Measurements from ENCODE around the gene RELA.
"Not testable (repeated sequence)": the region's sequence is repeated elsewhere in the genome, so short reads cannot be mapped to it uniquely, and the experiment has no call there.

Gene RELA

DNA sequence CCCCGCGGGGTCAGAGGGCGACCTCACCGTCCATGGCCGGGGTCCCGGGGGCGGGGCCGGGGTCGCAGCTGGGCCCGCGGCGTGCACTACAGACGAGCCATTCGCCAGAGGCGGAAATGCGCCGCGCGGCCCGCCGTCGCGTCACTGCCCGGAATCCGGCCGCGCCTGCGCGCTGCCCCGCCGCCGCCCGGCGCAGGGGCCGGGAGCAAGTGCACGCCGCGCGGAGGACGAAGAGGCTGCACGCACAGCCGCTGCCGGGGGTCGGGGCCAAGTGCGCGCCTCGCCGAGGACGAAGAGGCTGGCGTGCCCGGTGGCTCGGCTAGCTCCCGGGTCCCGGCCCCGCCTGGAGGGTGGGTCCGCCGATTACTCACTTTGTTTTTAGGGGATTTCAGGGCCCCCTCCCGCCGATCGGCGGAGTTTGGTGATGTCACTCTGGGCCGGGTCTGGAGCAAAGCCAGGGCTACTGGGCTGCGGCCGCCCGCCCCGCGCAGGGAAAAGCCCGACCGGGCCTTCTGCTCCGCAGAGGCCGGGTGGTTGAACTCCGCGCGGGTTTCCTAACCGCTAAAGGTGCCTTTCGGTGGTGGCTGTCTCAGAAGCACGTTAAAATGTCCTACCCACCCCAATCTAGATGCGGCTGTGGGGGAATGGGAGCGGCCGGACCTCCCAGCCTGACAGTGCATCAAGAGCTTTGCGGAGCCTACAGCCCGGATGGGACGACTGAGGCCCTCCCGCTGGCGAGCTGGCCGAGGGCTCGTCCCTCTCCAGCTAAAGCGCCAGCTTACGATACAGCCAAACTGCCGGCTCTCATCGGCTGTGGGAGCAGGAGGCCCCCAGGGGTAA is at the start of gene RELA:
RELA (minus strand) TSS at position 118 of the 840 bp plus-strand sequence; CDS start at position 34, 84 bp downstream.
- peak; percentile 87 for DNase-seq

DNA sequence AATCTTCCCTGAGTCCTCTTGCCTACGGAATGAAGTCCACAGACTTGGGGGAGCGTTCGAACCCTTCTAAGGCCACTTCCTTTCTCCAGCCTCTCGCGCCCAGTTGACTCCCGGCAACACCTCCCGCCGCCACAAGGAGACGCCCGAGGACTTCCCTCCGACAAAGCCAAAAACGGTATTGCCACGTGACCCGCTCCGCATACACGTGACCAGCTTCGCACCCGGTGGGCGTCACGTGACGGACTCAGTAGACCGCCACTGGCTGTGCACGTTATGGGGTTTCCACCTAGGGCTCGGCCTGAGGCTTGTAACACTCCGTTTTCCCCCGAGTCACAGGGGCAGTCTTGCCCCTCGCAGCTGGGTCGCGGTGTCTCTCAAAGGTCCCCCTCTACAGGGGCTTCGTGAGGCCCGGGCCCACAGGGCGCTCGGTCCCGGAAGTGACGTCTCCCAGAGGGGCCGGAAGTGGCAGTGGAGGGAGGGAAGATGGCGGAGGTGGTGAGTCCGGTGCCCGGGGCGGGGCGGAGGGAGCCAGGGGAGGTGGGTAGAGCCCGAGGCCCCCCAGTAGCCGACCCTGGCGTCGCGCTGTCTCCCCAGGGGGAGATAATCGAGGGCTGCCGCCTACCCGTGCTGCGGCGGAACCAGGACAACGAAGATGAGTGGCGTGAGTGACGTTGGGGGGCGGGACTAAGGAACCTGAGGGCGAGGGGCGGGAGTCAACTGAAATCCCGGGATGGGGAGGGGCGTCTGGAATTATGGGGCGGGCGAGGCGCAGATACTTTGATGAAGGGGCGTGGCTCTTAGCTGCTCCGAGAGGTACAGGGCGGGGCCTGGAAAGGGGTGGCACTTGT is 49.3 kb upstream of the RELA start, which contains the start of gene KAT5:
KAT5 (plus strand) TSS at position 468 of the 848 bp plus-strand sequence; CDS start at position 484, 16 bp downstream.
- peak; percentile 98 for DNase-seq

GRCh38 chr11:65710421-65710820 is 47.7 kb upstream of the RELA start:
- no peak for DNase-seq

GRCh38 chr11:65709661-65710060 is 46.9 kb upstream of the RELA start:
- DNase-seq, result no peak

DNA sequence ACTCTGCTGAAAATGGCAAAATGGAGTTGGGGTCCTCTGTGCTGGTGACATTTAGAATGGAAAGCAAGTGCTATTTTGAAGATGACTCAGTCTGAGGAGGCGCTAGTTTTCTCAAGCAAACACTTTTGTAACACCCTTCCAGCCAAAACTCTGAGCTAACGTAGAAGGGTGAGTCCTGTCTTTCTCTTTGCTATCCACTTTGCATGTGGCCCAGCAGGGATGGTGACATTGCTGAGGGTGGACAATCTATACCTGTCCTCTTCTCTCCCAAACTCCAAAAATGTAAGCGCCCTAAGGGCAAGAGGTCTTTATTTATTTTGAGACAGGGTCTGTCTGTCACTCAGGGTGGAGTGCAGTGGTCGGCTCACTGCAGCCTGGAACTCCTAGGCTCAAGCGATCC is 45.7 kb upstream of the RELA start:
- no peak for DNase-seq

- not testable (repeated sequence) for DNase-seq
Measured at GRCh38 chr11:65707002-65707401, 44.3 kb upstream of the RELA start.

DNA sequence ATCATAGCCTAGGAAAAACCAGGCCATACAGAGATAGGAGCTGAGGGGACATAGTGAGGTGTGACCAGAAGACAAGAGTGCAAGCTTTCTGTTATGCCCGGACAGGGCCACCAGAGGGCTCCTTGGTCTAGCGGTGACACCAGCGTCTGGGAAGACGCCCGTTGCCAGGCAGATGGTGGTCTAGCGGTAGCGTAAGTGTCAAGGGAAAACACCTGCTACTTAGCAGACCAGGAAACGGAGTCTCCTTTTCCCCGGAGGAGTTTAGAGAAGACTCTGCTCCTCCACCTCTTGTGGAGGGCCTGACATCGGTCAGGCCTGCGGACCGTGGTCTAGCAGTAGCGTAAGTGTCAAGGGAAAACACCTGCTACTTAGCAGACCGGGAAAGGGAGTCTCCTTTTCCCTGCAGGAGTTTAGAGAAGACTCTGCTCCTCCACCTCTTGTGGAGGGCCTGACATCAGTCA is 43.6 kb upstream of the RELA start:
- DNase-seq, result peak; percentile 17

DNA sequence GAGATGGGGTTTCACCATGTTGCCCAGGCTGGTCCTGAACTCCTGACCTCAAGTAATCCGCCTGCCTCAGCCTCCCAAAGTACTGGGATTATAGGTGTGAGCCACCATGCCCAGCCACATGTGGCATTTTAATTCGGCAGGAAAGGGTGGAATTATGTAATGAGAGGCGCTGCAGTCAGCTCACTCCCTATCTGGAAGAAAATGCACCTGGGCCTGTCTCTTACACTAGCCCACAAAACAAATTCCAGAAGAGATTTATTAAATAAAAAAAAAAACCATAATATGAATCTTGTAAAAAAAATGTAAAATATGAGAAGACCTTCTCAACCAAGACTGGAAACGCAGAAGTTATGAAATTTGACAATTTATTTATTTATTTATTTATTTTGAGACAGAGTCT is 41.1 kb upstream of the RELA start:
- DNase-seq, result no peak

DNA sequence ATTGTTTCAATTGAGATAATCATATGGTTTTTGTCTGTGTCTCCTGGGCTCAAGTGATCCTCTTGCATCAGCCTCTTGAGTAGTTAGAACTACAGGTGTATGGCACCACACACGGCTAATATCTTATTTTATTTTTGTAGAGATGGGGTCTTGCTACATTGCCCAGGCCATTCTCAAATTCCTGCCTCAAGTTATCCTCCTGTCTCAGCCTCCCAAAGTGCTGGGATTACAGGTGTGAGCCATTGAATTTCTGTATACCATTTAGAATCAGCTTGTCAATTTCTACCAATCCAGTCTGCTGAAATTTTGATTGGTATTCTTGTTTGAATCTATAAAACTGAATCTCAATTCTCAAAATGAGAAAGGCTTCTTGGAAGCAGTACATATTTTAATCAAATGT is 39.0 kb upstream of the RELA start:
- no peak for DNase-seq

DNA sequence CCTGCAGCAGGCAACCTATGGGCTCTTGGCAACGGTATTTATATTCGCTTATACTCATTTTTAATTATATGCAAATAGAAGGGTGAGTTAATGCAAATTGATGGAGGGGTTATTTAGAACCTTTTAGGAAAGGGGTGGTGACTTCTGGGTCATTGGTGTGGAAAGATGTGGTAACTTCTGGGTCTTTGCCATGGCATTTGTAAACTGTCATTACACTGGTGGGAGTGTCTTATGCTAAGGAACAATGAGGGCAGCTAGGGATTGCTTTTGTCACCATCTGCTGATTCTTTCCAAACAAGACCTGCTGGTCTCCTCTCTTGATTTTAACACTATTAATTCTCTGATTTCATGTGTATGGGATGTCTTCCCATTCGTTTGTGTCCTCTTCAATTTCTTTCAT is 37.7 kb upstream of the RELA start:
- no peak for DNase-seq

DNA sequence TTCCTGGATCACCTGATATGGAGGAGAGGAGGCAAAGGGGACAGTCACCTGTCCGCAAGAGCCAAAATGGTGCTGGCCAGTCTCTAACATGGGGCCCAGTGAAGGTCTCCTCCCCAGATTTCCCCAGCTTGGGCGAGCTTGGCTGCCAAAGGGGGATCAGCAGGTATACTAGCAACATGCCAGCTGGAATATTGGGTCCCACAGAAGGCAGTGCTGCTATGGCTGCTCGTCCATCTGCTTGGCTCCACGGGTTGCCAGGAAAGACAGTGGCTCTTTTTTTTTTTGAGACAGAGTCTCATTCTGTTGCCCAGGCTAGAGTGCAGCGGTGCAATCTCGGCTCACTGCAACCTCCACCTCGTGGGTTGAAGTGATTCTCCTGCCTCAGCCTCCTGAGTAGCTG is 36.6 kb upstream of the RELA start:
- no peak for DNase-seq

DNA sequence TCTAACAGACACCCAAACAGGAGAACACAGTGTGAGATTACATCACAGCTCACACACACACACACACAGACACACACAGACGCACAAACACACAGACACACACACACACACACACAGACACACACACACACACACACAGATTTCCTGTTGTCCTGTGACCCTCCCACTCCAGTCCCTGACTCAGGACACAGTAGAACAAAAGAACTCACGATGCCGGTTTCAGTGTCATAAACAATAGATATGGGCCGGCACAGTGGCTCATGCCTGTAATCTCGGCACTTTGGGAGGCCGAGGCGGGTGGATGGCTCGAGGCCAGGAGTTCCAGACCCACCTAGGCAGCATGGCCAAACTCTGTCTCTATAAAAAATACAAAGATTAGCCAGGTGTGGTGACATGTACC is 35.5 kb upstream of the RELA start:
- DNase-seq, result no peak

- no peak for DNase-seq
Measured at GRCh38 chr11:65696802-65697552, 34.3 kb upstream of the RELA start.

- DNase-seq, result peak; percentile 96
Measured at GRCh38 chr11:65695459-65696241, 32.9 kb upstream of the RELA start.

DNA sequence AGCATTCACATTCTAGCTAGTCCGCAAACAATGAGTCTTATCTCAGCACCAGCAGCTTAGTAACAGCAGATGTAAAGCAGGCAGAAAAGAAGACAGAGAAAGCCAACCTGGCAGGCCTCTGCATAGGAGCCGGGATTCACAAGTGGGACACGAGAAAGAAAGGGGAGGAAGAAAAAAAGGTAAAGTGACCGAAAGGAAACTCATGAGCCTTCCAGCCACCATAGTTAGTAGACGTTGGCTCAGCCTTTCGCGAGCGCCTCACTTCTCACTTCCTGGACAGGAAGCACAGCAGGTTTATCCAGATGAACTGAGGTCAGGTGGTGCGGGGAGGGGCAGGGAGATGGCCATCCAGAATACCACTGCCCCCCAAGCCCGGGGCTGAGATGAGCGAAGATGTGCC is 29.7 kb upstream of the RELA start:
- no peak for DNase-seq

DNA sequence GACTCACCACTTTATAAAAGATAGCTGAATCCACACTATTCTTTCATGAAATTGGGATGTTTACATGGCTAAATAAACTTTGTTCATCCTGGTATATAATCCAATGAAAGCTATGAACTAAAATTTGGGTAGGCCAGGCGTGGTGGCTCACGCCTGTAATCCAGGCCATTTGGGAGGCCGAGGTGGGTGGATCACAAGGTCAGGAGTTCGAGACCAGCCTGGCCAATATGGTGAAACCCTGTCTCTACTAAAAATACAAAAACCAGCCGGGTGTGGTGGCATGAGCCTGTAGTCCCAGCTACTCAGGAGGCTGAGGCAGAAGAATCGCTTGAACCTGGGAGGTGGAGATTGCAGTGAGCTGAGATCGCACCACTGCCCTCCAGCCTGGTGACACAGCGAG is 29.1 kb upstream of the RELA start:
- DNase-seq, result not testable (repeated sequence)

- DNase-seq, result no peak
Measured at GRCh38 chr11:65685981-65686380, 23.3 kb upstream of the RELA start.

- DNase-seq, result not testable (repeated sequence)
Measured at GRCh38 chr11:65683480-65683879, 20.8 kb upstream of the RELA start.

DNA sequence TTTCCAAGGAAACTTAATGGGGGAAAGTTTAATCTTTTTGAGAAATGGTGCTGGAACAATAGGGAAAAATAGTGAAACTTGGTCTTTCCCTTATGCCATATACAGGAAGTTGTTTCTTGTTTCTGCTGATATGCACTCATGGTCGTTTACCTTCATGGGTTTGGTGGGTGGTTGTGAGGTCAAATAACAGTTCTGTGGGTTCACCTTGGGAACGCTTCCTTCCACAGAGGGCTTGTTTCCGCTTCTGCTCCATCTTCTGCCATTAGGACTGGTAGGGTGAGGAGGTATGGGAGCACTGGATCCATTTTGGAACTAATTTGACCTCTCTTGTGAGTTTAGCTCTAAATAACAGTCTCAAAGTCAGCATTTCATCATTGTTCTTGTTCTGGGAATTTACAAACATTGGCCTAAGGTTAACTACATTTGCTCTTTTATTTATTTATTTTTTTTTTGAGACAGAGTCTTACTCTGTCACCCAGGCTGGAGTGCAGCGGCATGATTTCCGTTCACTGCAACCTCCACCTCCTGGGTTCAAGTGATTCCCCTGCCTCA is 17.6 kb upstream of the RELA start:
- DNase-seq, result no peak

DNA sequence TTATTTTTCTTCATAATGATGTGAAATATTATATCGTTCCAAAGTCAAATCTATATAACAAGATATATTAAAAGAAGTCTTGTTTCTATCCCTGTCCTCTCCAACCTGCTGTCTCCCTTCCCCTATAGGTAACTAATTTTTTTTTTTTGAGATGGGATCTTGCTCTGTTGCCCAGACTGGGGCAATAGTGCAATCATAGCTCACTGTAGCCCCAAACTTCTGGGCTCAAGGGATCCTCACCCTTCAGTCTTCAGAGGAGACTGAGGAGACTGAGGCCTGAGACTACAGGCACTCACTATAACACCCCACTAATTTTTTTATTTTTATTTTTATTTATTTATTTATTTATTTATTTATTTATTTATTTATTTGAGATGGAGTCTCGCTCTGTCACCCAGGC is 10.3 kb upstream of the RELA start:
- no peak for DNase-seq

- no peak for DNase-seq
Measured at GRCh38 chr11:65672180-65672860, 9.6 kb upstream of the RELA start.
